Left lobe of liver (tissue), 2 donors: ENCODE results near the gene PARN. TPM values are rescaled to one million over a fixed set of nuclear protein-coding genes. Genes with fewer than 3 reads are reported as not detected.
A peak's percentile ranks its signal among the peaks of the same experiment; 100 is the strongest.
"Not testable (repeated sequence)": the region's sequence is repeated elsewhere in the genome, so short reads cannot be mapped to it uniquely, and the experiment has no call there.

ENCODE experiments used
- ATAC-seq: fragments of 200-7000 bp; cut with Tn5 transposase; one replicate; pipeline ENCODE4 v1.9.1; 2020; ENCODE audit warnings: mild to moderate bottlenecking, moderate library complexity
- DNase-seq: peaks from one replicate; pipeline ENCODE4 v3.0.0-alpha.2; 2020; ENCODE audit warnings: low spot score
- total RNA-seq: library from RNA; stranded (reverse); gene quantifications from one replicate; pipeline ENCODE4 v1.2.1, GENCODE V29; 2021
- donor health status: DM: no; HTN: no; CAD: no; lungs with moderate emphysema.
- donor health status: DM: no; HTN: yes; CAD: no.

Gene PARN
- total RNA-seq, 1 donor from 2014 or later, result 14.5 TPM

DNA sequence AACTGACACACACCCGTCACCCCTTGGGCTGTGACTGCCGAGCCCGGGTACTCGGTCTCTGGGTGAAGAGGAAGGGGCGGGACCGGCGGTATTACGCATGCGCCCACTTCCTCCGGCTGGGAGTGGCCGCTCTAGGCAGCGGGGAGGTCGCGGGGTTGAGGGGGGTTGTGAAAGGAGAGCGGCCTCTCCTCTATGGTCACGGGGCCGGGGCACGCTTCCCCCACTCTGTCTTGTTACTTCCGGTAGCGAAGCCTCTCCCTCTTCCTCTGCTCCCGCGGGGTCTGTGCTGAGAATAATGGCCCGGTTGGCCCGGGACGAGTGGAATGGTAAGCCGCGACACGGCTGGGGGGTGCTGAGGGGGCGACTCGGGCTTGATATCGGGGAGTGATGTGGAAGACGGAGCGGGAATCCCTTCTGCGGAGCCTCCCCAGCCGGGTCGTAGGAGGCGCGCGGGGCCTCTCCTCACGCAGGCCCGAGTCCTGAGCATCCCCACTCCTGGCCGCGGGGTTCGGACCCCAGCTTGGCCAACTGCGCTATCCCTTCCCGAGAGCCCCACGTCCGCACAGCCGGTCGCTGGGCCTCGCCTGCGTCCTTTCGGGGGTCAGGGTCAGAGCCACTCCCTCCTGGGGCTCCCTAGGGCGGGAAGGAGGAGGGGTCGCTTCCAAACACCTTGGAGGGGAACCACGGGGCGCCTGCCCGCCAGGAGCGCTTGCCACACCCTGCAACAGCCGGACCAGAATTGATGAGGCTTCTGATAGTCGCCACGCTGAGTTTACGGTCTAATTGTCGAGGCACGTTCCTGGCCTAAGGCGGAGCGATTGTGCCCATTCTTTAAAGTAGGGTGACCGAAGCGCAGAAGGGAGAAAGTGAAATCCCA is 2.9 kb upstream of the PARN start, which contains the start of gene BFAR:
TSS of gene BFAR (plus strand) at position 259 of the 877 bp plus-strand sequence. CDS start 11,396 bp downstream, outside the sequence.
- ATAC-seq (peak; percentile 86), DNase-seq (peak; percentile 99)

GRCh38 chr16:14630620-14631330 is 715 bp upstream of the PARN start:
- ATAC-seq, DNase-seq: not testable (repeated sequence)

GRCh38 chr16:14629612-14629918 is 495 bp downstream of the PARN start:
- ATAC-seq (no peak), DNase-seq (no peak)

DNA sequence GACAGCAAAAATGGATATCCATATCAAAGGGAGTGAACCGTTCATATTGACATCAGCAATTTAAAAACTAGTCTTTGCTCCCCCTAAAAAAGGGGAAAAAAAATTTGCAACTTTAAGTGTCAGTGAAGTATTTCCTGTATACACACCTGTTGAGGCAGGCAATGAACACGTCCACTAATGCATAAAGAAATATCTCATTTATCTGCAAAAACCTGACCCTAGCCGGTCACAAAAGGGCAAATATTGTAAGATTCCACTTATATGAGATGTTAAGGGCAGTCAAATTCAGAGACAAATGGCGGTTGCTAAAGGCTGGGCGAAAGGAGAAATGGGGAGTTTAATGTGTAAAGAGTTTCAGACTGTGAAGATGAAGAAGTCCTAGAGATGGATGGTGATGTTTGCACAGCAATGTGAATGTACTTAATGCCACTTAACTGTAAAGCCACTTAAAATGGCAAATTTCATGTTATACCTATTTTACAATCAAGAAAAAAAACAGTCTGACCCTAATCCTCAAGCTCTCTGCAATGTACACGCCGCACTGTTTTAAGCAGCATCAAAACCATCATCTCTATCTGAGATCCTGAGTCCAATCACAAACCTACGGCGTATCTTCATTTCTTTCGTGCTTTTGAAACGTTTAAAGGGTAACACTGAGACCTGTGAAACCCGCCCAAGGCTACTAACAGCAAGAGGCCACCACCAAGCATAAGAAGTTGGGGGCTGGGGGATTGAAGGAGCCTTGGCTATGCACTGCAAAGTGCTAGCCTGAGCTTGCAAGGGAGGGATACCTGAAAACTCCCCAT is 1.1 kb downstream of the PARN start:
- ATAC-seq (no peak), DNase-seq (no peak)

DNA sequence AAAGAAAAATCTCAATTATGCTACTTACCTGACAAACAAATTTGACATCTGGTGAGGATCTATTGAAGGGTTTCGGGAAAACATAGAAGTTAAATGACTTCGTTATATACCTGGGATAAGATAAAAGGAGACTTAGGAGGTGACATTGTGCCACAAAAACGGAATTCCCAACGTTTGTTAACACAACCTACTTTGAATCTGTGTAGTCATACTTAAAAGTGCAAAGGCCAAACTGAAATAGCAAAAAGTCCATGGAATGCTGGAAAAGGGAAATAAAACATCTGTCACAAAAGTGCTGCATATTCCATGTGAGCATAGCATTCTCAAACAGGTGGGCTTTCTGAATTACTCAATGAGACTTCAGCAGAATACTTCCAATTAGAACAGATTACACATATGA is 3.0 kb downstream of the PARN start:
- no peak for DNase-seq
- ATAC-seq, result no peak

DNA sequence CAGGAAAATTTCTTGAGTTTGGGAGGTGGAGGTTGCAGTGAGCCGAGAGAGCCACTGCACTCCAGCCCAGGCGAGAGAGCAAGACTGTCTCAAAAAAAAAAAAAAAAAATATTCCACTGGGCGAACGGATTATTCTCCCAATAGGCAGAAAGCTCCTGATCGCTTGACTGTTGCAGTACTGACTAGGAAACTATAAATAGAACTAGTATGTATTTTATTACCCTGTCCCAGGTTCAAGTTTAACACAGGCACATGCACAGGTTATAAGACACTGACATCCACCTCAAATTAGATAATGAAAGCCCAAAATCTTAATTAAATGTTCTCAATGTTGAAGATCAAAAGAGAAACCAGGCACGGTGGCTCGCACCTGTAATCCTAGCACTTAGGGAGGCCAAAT is 11.5 kb downstream of the PARN start:
- no peak for ATAC-seq
- no peak for DNase-seq

DNA sequence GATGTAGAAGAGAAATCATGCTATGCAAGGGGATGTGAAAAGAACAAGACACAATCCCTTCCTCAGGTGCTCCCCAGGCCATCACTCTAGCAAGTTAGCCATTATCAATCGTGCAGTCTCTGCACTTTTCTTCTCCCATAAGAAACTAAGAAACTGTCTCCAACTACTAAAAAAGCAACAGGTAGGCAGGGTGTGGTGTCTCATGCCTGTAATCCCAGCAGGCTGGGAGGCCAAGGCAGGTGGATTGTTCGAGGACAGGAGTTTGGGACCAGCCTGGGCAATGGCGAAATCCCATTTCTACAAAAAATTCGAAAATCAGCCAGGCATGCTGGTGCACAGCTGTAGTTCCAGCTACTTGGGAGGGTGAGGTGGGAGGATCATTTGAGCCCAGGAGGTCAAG is 13.8 kb downstream of the PARN start:
- DNase-seq, result no peak
- ATAC-seq, result no peak

DNA sequence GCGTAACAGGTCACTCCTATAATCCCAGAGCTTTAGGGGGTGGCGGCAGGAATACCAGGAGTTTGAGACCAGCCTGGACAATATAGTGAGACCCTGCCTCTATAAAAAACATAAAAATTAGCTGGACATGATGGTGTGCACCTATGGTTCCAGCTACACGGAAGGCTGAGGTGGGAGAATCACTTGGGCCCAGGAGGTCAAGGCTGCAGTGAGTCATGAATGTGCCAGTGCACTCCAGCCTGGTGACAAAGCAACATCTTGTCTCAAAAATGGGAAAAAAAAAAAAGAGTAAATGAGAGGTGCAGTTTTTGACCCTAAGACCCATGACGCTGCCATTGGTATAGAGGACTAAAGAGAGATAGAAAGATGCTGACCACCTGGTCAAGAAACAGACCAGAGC is 16.1 kb downstream of the PARN start:
- ATAC-seq, result no peak

DNA sequence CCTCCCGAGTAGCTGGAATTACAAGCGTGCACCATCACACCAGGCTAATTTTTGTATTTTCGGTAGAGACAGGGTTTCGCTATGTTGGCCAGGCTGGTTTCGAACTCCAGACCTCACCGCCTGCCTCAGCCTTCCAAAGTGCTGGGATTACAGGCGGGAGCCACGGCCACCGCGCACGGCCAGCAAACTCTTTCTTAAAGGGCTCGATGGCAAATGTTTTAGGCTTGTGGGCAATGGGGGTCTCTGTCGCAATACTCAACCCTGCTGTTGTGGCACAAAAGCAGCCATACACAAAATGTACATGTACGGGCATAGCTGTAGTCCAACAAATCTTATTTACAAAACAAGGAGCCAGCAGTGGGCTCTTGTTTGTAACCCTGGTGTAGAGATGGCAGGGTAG is 18.4 kb downstream of the PARN start:
- DNase-seq, result no peak

More for the DNA sequence above, 16.1 kb downstream of the PARN start:
- no peak for DNase-seq

GRCh38 chr16:14609716-14610115 is 20.3 kb downstream of the PARN start:
- no peak for DNase-seq
- no peak for ATAC-seq

More for the DNA sequence above, 18.4 kb downstream of the PARN start:
- ATAC-seq, result no peak

DNA sequence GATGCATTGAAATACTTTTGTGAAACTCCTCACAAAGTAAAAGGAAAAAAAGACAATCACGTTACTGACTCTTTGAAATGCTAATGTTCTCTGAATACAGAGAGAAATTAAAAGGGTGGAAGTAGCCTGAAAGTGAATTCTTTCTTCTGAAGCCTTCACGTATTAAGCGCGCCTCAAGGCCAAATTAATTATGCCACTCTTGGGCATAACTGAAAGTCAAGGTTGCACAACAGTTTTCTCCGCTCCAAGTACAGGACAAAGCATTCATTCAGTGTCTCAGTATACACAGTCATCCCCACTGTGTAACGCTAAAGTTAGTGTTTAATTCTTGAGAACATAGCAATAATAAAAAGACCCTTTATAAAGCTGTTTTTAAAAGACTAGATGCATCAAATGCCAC is 21.5 kb downstream of the PARN start:
- no peak for DNase-seq

GRCh38 chr16:14608111-14608566 is 21.9 kb downstream of the PARN start:
- ATAC-seq, result no peak
- no peak for DNase-seq

More for the DNA sequence above, 21.5 kb downstream of the PARN start:
- ATAC-seq, result no peak

- DNase-seq, result no peak
- no peak for ATAC-seq
Measured at GRCh38 chr16:14606102-14606501, 24.0 kb downstream of the PARN start.

- ATAC-seq (no peak), DNase-seq (no peak)
Measured at GRCh38 chr16:14602443-14602963, 27.6 kb downstream of the PARN start.

DNA sequence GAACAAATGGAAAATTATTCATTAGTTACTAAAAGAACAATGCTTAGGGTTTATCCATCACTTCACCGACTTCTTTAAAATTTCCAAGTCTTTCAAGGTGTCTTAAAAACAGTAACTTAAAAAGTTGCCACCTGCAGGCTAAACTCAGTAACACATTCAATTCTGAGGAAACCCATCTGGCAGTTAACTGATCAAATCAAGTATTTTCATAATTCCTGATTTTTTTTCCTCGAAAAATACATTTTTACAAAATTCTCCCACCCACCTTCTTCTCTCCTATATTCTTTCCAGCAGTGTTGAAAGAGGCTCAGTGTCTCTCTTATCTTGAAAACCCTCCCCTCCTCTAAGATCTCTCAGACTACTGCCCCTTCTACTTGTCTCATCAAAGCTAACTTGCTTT is 29.9 kb downstream of the PARN start:
- ATAC-seq (peak; percentile 44), DNase-seq (no peak)

DNA sequence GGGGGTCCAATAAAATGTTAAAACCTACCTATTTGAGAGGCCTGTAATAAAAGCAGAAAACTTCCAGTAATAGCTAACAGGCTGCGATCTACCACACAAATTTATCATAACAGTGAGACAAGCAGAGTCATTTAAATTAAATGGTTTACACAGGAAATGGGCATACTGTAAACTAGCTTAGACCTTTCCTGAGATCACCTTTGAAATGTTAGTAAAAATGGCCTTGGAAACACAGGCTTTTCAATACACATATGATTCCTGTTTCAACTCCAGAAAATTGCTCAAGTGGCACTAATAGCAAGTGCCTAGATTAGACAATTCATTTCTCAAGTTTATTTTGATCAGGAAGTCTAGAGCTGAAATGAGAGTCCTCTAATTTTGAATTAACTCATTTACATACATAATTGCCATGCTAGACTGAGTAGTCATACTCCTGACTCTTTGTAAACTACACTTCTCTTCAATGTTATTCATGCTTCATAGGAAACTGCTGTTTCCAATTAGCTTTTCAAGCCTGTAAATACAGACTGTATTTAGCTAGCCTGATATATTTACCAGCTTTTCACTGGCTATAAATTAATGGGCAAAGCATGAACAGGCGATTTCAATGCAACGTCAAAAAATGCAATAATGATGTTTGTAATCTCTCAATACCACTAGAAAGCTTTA is 43.3 kb downstream of the PARN start:
- ATAC-seq (no peak), DNase-seq (no peak)

DNA sequence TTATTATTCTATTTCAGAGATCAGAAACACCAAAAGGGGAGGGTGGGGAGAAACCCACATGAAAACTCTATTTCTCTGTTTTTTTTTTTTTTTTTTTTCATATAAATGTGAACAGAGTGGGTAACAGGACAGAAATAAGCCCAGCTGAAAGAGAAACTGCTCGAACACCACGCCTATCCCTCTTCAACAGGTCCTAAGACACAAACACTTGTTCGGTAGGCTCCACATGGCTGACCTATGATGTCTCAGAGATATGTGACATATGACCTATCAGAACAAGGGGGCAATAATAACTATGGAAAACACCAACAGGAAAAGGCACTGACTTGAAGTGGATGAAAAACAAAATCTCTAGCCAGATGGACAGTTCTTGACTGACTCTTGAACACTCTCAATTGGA is 44.8 kb downstream of the PARN start:
- ATAC-seq (no peak), DNase-seq (no peak)

- DNase-seq, result not testable (repeated sequence)
- ATAC-seq, result peak; percentile 40
Measured at GRCh38 chr16:14580926-14581325, 49.1 kb downstream of the PARN start.

GRCh38 chr16:14579266-14579665 is 50.8 kb downstream of the PARN start:
- peak; percentile 36 for ATAC-seq
- DNase-seq, result no peak

DNA sequence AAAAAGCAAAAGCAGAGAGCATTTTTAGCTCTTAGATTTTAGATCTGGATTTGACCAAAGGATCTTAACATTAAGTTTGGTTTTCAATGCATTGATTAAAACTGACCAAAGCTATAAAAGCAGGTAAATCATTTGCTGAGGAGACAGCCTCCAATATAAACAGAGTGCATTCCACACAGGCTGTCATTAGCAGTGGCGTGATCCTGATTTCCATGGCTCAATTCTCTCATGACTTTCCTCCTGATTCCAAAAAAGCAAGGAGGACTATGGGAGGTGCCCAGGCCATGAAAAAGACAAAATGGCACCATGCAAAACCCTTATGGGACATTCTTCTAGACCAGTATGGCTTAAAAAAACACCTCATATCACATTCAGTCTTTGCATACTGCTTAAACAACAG is 53.5 kb downstream of the PARN start:
- DNase-seq (peak; percentile 55), ATAC-seq (peak; percentile 77)
